OCI-LY1 (cell line): Measurements from ENCODE around the gene PLLP.

Experiments used
- EZH2 ChIP-seq: fragments of 200-600 bp; sonication (generic), shearing (Covaris generic); IDR thresholded peaks from 2 replicates; pipeline ENCODE4 v1.8.0; 2017; ENCODE audit warnings: borderline replicate concordance, mixed run types, mild to moderate bottlenecking, antibody characterized with exemption, low read length, moderate library complexity, mixed read lengths
- TF ChIP-seq, protein P1 (sequence below): fragments of 200-600 bp; sonication (generic), shearing (Covaris generic); IDR thresholded peaks from 2 replicates; pipeline ENCODE4 v1.5.1; 2017; ENCODE audit warnings: mild to moderate bottlenecking, antibody characterized with exemption, low read length, moderate library complexity, mixed read lengths

DNA sequence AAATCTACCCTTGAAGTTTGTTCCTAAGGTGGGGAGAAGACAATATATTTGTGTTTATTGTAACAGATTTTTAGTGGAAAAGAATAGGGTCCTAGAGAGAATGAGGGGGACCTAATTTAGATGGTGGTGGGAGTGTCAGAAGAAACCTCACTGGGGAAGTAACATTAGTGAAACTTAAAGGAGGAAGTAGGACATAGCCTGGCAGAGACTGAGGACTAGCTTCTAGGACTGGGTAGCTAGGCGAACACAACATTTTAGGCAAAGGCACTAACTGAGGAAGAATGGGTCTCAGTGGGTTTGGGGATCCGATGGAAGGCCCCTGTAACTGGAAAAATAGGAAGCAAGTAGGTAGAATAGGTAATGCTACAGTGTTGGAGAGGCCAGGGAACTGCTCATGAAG lies 43.6 kb downstream of the PLLP start:
- TF ChIP-seq, protein P1, sequence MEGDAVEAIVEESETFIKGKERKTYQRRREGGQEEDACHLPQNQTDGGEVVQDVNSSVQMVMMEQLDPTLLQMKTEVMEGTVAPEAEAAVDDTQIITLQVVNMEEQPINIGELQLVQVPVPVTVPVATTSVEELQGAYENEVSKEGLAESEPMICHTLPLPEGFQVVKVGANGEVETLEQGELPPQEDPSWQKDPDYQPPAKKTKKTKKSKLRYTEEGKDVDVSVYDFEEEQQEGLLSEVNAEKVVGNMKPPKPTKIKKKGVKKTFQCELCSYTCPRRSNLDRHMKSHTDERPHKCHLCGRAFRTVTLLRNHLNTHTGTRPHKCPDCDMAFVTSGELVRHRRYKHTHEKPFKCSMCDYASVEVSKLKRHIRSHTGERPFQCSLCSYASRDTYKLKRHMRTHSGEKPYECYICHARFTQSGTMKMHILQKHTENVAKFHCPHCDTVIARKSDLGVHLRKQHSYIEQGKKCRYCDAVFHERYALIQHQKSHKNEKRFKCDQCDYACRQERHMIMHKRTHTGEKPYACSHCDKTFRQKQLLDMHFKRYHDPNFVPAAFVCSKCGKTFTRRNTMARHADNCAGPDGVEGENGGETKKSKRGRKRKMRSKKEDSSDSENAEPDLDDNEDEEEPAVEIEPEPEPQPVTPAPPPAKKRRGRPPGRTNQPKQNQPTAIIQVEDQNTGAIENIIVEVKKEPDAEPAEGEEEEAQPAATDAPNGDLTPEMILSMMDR, result no peak
- TF ChIP-seq EZH2, result no peak
